ENCODE results near the gene JPH2. TPM values are rescaled to one million over a fixed set of nuclear protein-coding genes. Genes with fewer than 3 reads are reported as not detected.

Gene JPH2
- total RNA-seq, 4 donors from 2014 or later, result 173 to 442 (median 242) TPM

DNA sequence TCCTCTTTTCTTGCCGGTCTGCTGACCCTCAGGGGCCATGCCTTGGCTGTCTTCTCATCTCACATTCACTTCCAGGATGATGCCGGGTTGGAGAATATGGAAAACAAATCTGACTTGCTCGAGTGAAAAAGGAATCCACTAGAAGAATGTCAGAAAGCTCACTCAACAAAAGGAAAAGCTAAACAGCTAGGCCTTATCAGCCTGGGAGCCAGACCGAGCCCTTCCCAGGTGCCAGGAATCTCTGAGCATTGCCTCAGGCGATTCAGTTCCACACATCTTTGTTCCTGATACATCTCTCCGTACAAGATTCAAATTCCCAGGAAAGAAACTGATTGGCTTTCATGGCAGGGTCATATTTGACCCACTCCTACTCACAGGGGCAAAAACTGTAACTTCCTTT lies 32.8 kb upstream of the JPH2 start:
- no peak overlapping the region for H3K4me3 ChIP-seq
- whole genome bisulfite sequencing, 2 donors (ENCODE audit: low coverage in 1 of 2), result 48 to 72% methylated on average over 3 to 5 of the region's 6 CpGs
- peaks cover 0 to 35% of the 10 kb centered on the region in 2 donors for H3K36me3 ChIP-seq
- no peak for ATAC-seq
- no peaks in the 10 kb centered on the region for H3K27me3 ChIP-seq
- peaks cover 0 to 26% (median 0%) of the 10 kb centered on the region in 3 donors for H3K4me1 ChIP-seq
- no peak overlapping the region for H3K27ac ChIP-seq
- no peak for TF ChIP-seq POLR2A (IDR thresholded peaks at IDR 0.05)
- TF ChIP-seq, protein P1, sequence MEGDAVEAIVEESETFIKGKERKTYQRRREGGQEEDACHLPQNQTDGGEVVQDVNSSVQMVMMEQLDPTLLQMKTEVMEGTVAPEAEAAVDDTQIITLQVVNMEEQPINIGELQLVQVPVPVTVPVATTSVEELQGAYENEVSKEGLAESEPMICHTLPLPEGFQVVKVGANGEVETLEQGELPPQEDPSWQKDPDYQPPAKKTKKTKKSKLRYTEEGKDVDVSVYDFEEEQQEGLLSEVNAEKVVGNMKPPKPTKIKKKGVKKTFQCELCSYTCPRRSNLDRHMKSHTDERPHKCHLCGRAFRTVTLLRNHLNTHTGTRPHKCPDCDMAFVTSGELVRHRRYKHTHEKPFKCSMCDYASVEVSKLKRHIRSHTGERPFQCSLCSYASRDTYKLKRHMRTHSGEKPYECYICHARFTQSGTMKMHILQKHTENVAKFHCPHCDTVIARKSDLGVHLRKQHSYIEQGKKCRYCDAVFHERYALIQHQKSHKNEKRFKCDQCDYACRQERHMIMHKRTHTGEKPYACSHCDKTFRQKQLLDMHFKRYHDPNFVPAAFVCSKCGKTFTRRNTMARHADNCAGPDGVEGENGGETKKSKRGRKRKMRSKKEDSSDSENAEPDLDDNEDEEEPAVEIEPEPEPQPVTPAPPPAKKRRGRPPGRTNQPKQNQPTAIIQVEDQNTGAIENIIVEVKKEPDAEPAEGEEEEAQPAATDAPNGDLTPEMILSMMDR (IDR thresholded peaks at IDR 0.05), result no peak
- no peak for TF ChIP-seq EP300 (IDR thresholded peaks at IDR 0.05)
- TF ChIP-seq POLR2AphosphoS5 (IDR thresholded peaks at IDR 0.05), result no peak
- no peaks in the 10 kb centered on the region for H3K9me3 ChIP-seq

DNA sequence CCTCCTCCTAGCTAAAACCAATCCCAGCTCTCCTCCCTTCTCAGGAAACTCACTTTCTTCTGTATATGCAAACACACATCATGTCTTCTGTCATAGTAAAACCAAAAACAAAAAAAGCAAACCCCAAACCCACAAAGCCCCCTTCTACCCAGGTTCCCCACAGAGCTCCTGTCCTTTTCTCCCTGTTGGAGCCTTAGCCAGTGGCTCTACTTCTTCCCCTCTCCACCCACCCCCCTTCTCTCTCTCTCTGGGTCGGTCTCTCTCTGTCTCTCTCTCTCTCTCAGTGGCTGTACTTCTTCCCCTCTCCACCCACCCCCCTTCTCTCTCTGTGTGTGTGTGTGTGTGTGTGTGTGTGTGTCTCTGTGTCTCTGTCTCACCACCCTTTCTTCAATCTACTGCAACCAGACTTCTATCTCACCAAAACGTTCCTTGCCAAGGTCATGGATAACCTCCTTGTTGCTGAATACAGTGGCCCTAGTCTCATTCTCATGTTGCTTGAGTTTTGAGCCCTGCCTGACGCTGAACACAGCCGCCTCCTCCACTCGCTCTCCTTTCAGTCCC lies 32.3 kb upstream of the JPH2 start:
- Histone ChIP-seq H3K4me1 (peaks cover 0 to 28% (median 0%) of the 10 kb centered on the region in 3 donors), H3K9me3 (no peaks in the 10 kb centered on the region), H3K27ac (no peak overlapping the region), H3K36me3 (peaks cover 0 to 33% of the 10 kb centered on the region in 2 donors), H3K27me3 (no peaks in the 10 kb centered on the region), H3K4me3 (no peak overlapping the region)
- no peak for ATAC-seq
- WGBS, 2 donors (ENCODE audit: low coverage in 1 of 2), result 46 to 73% methylated on average over 5 of the region's 5 CpGs
- TF ChIP-seq EP300 (IDR thresholded peaks at IDR 0.05) (no peak), POLR2AphosphoS5 (IDR thresholded peaks at IDR 0.05) (no peak), POLR2A (IDR thresholded peaks at IDR 0.05) (no peak)
- TF ChIP-seq, protein P1 (IDR thresholded peaks at IDR 0.05), result no peak

DNA sequence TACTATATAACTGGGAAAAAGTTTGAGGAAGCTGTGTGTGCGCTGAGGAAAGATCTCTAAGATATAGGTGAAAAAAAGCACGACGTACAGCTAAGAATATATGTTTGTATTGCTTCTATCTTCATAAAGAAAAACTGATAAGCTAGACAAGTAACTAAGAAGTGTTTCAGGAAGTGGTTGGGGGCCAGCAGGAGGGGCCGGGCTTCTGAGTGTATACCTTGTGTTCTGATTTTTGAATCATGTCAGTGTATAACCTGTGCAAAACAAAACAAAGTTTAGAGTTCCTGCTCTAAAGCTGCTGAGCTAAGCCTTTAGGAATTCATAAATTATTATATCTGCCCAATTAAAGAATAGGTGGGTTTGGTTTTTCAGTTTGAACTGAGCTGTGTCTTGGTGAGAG lies 31.5 kb upstream of the JPH2 start:
- H3K4me3 ChIP-seq, result no peak overlapping the region
- no peak overlapping the region for H3K27ac ChIP-seq
- peaks cover 0 to 30% (median 0%) of the 10 kb centered on the region in 3 donors for H3K4me1 ChIP-seq
- H3K36me3 ChIP-seq, result peaks cover 0 to 33% of the 10 kb centered on the region in 2 donors
- no peaks in the 10 kb centered on the region for H3K27me3 ChIP-seq
- ATAC-seq, result no peak
- H3K9me3 ChIP-seq, result no peaks in the 10 kb centered on the region
- WGBS, 2 donors (ENCODE audit: low coverage in 1 of 2), result 56 to 58% methylated on average over 4 of the region's 4 CpGs
- TF ChIP-seq EP300 (IDR thresholded peaks at IDR 0.05), result no peak
- TF ChIP-seq, protein P1 (IDR thresholded peaks at IDR 0.05), result no peak

DNA sequence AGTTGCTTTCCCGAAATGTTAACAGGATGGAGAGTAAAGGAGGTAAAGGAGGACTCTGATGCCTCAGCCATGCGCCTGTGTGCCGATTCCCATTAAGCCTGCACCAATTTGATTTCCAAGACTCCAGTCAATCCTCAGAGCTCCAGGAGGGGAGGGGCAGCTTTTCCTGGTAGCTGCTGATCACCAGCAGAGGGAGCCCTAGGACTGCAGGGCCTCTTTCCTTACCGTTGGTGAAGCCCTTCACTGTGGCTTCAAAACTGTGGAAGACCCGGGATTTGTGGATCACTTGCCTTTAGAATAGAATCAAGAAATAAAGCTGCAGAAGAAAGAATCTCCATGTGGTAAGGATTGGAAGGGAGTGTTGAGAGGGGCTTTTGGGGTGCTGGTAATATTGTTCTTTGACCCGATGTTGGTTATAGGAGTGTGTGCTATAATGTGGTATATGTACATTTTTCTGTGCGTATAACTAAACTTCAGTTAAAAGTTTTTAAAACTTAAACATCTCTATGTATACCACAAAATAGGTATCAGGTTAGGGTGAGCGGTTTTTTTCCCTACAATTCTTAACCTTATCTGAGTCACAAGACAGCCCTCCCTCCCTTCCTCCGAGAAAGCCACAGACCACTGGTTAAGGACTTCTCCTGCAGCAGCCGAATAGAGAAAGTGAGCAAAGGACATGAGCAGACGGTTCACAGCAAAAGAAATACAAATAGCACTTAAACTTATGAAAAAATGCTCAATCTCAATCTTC lies 30.5 kb upstream of the JPH2 start:
- peaks cover 0 to 39% (median 0%) of the 10 kb centered on the region in 3 donors for H3K4me1 ChIP-seq
- H3K36me3 ChIP-seq, result peaks cover 0 to 33% of the 10 kb centered on the region in 2 donors
- H3K27me3 ChIP-seq, result no peaks in the 10 kb centered on the region
- H3K27ac ChIP-seq, result no peak overlapping the region
- TF ChIP-seq POLR2AphosphoS5 (IDR thresholded peaks at IDR 0.05) (no peak), POLR2A (IDR thresholded peaks at IDR 0.05) (no peak)
- TF ChIP-seq, protein P1 (IDR thresholded peaks at IDR 0.05), result peak; percentile 68 to 89 (median 76)
- no peak overlapping the region for H3K4me3 ChIP-seq
- WGBS, 2 donors (ENCODE audit: low coverage in 1 of 2), result 39 to 58% methylated on average over 7 of the region's 11 CpGs
- ATAC-seq, result peak; percentile 72
- no peaks in the 10 kb centered on the region for H3K9me3 ChIP-seq

DNA sequence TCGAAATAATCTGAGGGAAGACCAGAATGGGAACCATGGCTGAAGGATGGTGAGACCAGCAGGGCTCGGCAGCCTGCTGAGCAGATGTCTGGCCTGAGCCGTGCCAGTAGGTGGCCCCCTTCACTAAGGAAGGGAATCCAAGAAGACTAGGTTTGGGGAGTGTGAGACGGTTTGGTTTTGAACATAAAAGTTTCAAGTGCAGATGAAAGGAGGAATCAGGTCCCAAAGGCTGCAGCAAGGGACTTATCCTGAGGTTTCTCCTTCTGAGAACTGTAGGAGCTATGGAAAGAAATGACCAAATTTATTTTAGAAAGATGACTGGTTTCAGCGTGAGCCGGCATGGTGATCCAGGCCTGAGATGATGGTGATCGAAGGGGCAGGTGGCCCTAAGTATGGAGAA lies 28.1 kb upstream of the JPH2 start:
- no peak for TF ChIP-seq EP300 (IDR thresholded peaks at IDR 0.05)
- TF ChIP-seq, protein P1 (IDR thresholded peaks at IDR 0.05), result peak; percentile 27 to 81 (median 70)
- peaks cover 0 to 52% (median 0%) of the 10 kb centered on the region in 3 donors for H3K4me1 ChIP-seq
- no peak for ATAC-seq

More for the DNA sequence above, 28.1 kb upstream of the JPH2 start:
- no peaks in the 10 kb centered on the region for H3K27me3 ChIP-seq
- no peaks in the 10 kb centered on the region for H3K9me3 ChIP-seq
- no peak overlapping the region for H3K27ac ChIP-seq
- no peak overlapping the region for H3K4me3 ChIP-seq
- H3K36me3 ChIP-seq, result peaks cover 0 to 21% of the 10 kb centered on the region in 2 donors
- WGBS, 2 donors (ENCODE audit: low coverage in 1 of 2), result 53% methylated on average over 7 of the region's 7 CpGs; no CpG with 5 or more reads in 1 of the 2 donors
